Activated T-helper 2 cell treated with anti-CD3 and anti-CD28 coated beads, Interferon-gamma antibody, Interleukin-2, Interleukin-4, amounts not matched to agents 10 μg/mL and 5 μg/mL and 100 μg/mL, durations not matched to agents 14 hours and 24 hours and 36 hours (primary cell): ENCODE measurements around the gene PPP2R2C. TPM values are rescaled to one million over a fixed set of nuclear protein-coding genes. Genes with fewer than 3 reads are reported as not detected.

Experiments
- DNase-seq: peaks from one replicate; pipeline ENCODE4 v3.0.0; 2021; ENCODE audit warnings: low spot score
- H3K27ac Mint-ChIP-seq: one replicate; pipeline ENCODE4 v1.8.0; 2021; ENCODE audit warnings: mixed read lengths
- H3K27me3 Mint-ChIP-seq: one replicate; pipeline ENCODE4 v1.8.0; 2021; ENCODE audit warnings: low read depth, mixed read lengths
- H3K36me3 Mint-ChIP-seq: one replicate; pipeline ENCODE4 v1.8.0; 2021; ENCODE audit warnings: low read depth, mixed read lengths
- H3K4me1 Mint-ChIP-seq: one replicate; pipeline ENCODE4 v1.8.0; 2021; ENCODE audit warnings: low read depth, mixed read lengths
- H3K4me3 Mint-ChIP-seq: one replicate; pipeline ENCODE4 v1.8.0; 2021; ENCODE audit warnings: low read depth, mild to moderate bottlenecking, moderate library complexity, mixed read lengths
- H3K9me3 Mint-ChIP-seq: one replicate; pipeline ENCODE4 v1.8.0; 2021; ENCODE audit warnings: mixed read lengths
- intact Hi-C: fragments of 100-400 bp; cut with micrococcal nuclease; formaldehyde crosslinking; loops from one replicate; pipeline ENCODE4 v1.15.1; 2023
- total RNA-seq: library from RNA; stranded (reverse); gene quantifications from 2 replicates; pipeline ENCODE4 v1.2.3, GENCODE V29; 2022

PPP2R2C gene
- total RNA-seq, 1 donor from 2014 or later, result not detected

GRCh38 chr4:6458528-6458927, 13.9 kb downstream of the PPP2R2C start:
- Mint-ChIP-seq H3K27ac (no peak overlapping the region), H3K36me3 (no peaks in the 10 kb centered on the region), H3K27me3 (no peaks in the 10 kb centered on the region), H3K4me3 (no peak overlapping the region), H3K4me1 (no peaks in the 10 kb centered on the region), H3K9me3 (no peaks in the 10 kb centered on the region)
- intact Hi-C loops, result no loop called here
- DNase-seq, result no peak

- intact Hi-C loops, result no loop called here
- no peak overlapping the region for H3K4me3 Mint-ChIP-seq
- no peaks in the 10 kb centered on the region for H3K9me3 Mint-ChIP-seq
- no peaks in the 10 kb centered on the region for H3K27me3 Mint-ChIP-seq
- H3K36me3 Mint-ChIP-seq, result no peaks in the 10 kb centered on the region
- no peak overlapping the region for H3K27ac Mint-ChIP-seq
- DNase-seq, result no peak
- H3K4me1 Mint-ChIP-seq, result no peaks in the 10 kb centered on the region
Measured at GRCh38 chr4:6456450-6456849, 16.0 kb downstream of the PPP2R2C start.

GRCh38 chr4:6454112-6454910, 18.1 kb downstream of the PPP2R2C start:
- Mint-ChIP-seq H3K27ac (no peak overlapping the region), H3K36me3 (no peaks in the 10 kb centered on the region), H3K9me3 (no peaks in the 10 kb centered on the region), H3K4me3 (no peak overlapping the region), H3K27me3 (no peaks in the 10 kb centered on the region), H3K4me1 (no peaks in the 10 kb centered on the region)
- intact Hi-C loops, result no loop called here
- DNase-seq, result no peak

DNA sequence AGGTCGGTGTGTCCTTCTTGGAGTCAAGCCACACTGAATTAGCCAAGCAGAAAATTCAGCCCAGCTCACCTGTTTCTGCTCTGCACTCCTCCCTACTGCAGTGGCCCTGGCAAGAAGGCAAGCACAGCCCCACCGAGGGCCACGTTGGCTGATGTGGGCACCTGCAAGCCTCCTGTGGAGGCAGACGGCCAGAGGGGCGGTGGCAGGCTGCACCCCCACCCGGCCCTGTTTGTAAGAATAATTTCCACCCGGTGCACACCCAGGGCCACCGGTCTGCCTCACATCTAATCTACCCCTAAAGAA, 18.8 kb downstream of the PPP2R2C start:
- H3K4me3 Mint-ChIP-seq, result no peak overlapping the region
- H3K4me1 Mint-ChIP-seq, result no peaks in the 10 kb centered on the region
- H3K36me3 Mint-ChIP-seq, result no peaks in the 10 kb centered on the region
- no peaks in the 10 kb centered on the region for H3K9me3 Mint-ChIP-seq
- H3K27ac Mint-ChIP-seq, result no peak overlapping the region
- no peak for DNase-seq
- intact Hi-C loops, result no loop called here
- no peaks in the 10 kb centered on the region for H3K27me3 Mint-ChIP-seq

- H3K27ac Mint-ChIP-seq, result no peak overlapping the region
- H3K36me3 Mint-ChIP-seq, result no peaks in the 10 kb centered on the region
- no peaks in the 10 kb centered on the region for H3K4me1 Mint-ChIP-seq
- intact Hi-C loops, result no loop called here
- no peak overlapping the region for H3K4me3 Mint-ChIP-seq
- no peak for DNase-seq
- H3K27me3 Mint-ChIP-seq, result no peaks in the 10 kb centered on the region
- H3K9me3 Mint-ChIP-seq, result no peaks in the 10 kb centered on the region
Measured at GRCh38 chr4:6452897-6453687, 19.3 kb downstream of the PPP2R2C start.

GRCh38 chr4:6452116-6452896, 20.1 kb downstream of the PPP2R2C start:
- no peaks in the 10 kb centered on the region for H3K9me3 Mint-ChIP-seq

GRCh38 chr4:6451309-6451708, 21.1 kb downstream of the PPP2R2C start:
- intact Hi-C loops, result no loop called here
- H3K27me3 Mint-ChIP-seq, result peaks cover 2% of the 10 kb centered on the region
- H3K36me3 Mint-ChIP-seq, result no peaks in the 10 kb centered on the region
- H3K4me1 Mint-ChIP-seq, result no peaks in the 10 kb centered on the region
- DNase-seq, result no peak
- H3K27ac Mint-ChIP-seq, result no peak overlapping the region
- no peak overlapping the region for H3K4me3 Mint-ChIP-seq
- H3K9me3 Mint-ChIP-seq, result no peaks in the 10 kb centered on the region

More at GRCh38 chr4:6452116-6452896, 20.1 kb downstream of the PPP2R2C start:
- H3K4me1 Mint-ChIP-seq, result no peaks in the 10 kb centered on the region
- no peak for DNase-seq
- H3K36me3 Mint-ChIP-seq, result no peaks in the 10 kb centered on the region
- no peak overlapping the region for H3K4me3 Mint-ChIP-seq
- no peak overlapping the region for H3K27ac Mint-ChIP-seq
- H3K27me3 Mint-ChIP-seq, result peaks cover 2% of the 10 kb centered on the region
- intact Hi-C loops, result no loop called here

- Mint-ChIP-seq H3K4me3 (no peak overlapping the region), H3K27ac (no peak overlapping the region), H3K27me3 (peaks cover 2% of the 10 kb centered on the region), H3K9me3 (no peaks in the 10 kb centered on the region), H3K36me3 (no peaks in the 10 kb centered on the region), H3K4me1 (no peaks in the 10 kb centered on the region)
- intact Hi-C loops, result no loop called here
- DNase-seq, result no peak
Measured at GRCh38 chr4:6450709-6451108, 21.7 kb downstream of the PPP2R2C start.

GRCh38 chr4:6449746-6450369, 22.6 kb downstream of the PPP2R2C start:
- Mint-ChIP-seq H3K4me3 (no peak overlapping the region), H3K36me3 (no peaks in the 10 kb centered on the region), H3K27ac (no peak overlapping the region), H3K9me3 (no peaks in the 10 kb centered on the region), H3K4me1 (no peaks in the 10 kb centered on the region), H3K27me3 (peaks cover 2% of the 10 kb centered on the region)
- intact Hi-C loops, result no loop called here
- DNase-seq, result no peak

GRCh38 chr4:6449335-6449734, 23.1 kb downstream of the PPP2R2C start:
- no peak for DNase-seq
- H3K27ac Mint-ChIP-seq, result no peak overlapping the region
- H3K4me1 Mint-ChIP-seq, result no peaks in the 10 kb centered on the region
- intact Hi-C loops, result no loop called here
- H3K27me3 Mint-ChIP-seq, result peaks cover 2% of the 10 kb centered on the region
- no peaks in the 10 kb centered on the region for H3K36me3 Mint-ChIP-seq
- no peak overlapping the region for H3K4me3 Mint-ChIP-seq
- H3K9me3 Mint-ChIP-seq, result no peaks in the 10 kb centered on the region

GRCh38 chr4:6448476-6449170, 23.8 kb downstream of the PPP2R2C start:
- Mint-ChIP-seq H3K4me1 (no peaks in the 10 kb centered on the region), H3K9me3 (no peaks in the 10 kb centered on the region), H3K36me3 (no peaks in the 10 kb centered on the region), H3K27me3 (peaks cover 2% of the 10 kb centered on the region), H3K4me3 (no peak overlapping the region), H3K27ac (no peak overlapping the region)
- DNase-seq, result no peak
- intact Hi-C loops, result no loop called here

DNA sequence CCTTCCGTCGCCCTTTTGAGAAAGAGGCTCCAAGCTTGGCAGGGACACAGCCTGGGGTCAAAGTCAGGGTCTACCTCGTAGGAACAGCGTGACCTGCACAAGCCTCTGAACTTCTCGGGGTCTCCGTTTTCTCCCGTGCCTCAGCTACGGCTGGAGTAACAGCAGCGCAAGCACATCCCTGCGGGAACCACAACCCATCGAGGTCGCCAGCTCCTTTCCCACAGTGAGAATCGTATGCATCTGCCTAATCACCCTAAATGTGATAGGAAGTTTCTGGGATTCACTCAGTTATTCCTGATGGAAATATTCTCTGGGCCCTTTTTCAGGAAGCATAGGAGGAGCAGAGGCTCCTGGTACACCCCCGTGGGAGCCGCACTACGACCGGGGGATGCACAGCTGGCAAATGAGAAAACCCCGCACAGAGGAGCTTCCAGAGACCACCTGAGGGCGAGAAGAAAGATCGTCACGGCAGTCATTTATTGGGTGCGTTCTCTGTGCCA, 24.7 kb downstream of the PPP2R2C start:
- Mint-ChIP-seq H3K9me3 (no peaks in the 10 kb centered on the region), H3K27ac (no peak overlapping the region)
- intact Hi-C loops, result no loop called here

More for the DNA sequence above, 24.7 kb downstream of the PPP2R2C start:
- H3K36me3 Mint-ChIP-seq, result no peaks in the 10 kb centered on the region
- DNase-seq, result no peak
- H3K27me3 Mint-ChIP-seq, result peaks cover 2% of the 10 kb centered on the region
- H3K4me1 Mint-ChIP-seq, result no peaks in the 10 kb centered on the region
- H3K4me3 Mint-ChIP-seq, result no peak overlapping the region
